ENCODE measurements around the gene GRAMD4.

DNA sequence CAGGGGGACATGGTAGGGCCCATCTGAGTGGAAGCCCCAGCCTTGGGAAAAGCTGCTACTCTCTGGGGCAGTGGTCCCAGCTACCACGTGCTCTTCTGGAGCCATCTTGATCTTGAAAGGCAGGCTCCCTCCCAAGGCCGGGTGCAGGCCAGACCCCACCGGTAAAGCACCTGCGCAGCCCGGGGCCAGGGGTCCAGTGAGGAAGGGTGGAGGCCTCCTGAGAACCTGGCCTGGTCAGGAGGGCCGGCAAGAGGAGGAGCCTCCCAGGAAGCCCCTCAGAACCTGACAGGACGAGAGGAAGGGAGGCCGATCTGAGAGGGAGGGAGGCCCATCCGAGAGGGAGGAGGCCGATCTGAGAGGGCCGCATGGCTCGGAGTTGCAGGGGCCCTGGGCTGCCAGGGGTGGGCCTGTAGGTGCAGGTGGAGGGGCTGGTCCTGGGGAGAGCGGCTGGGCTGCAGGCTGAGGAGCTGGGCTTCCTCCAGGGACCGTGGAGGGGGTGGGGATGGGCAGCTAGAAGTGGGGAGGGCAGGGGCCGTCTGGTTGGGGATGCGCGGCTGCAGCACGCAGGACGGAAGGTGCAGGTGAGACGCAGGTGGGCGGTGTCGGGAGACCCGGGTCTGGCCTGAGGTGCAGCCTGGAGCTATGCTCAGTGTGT, 529 bp downstream of the GRAMD4 start:
- TF ChIP-seq, protein P1, sequence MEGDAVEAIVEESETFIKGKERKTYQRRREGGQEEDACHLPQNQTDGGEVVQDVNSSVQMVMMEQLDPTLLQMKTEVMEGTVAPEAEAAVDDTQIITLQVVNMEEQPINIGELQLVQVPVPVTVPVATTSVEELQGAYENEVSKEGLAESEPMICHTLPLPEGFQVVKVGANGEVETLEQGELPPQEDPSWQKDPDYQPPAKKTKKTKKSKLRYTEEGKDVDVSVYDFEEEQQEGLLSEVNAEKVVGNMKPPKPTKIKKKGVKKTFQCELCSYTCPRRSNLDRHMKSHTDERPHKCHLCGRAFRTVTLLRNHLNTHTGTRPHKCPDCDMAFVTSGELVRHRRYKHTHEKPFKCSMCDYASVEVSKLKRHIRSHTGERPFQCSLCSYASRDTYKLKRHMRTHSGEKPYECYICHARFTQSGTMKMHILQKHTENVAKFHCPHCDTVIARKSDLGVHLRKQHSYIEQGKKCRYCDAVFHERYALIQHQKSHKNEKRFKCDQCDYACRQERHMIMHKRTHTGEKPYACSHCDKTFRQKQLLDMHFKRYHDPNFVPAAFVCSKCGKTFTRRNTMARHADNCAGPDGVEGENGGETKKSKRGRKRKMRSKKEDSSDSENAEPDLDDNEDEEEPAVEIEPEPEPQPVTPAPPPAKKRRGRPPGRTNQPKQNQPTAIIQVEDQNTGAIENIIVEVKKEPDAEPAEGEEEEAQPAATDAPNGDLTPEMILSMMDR (IDR thresholded peaks at IDR 0.05) = no peak
- TF ChIP-seq, protein P2, sequence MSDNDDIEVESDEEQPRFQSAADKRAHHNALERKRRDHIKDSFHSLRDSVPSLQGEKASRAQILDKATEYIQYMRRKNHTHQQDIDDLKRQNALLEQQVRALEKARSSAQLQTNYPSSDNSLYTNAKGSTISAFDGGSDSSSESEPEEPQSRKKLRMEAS (IDR thresholded peaks at IDR 0.05; ENCODE audit: low read depth) = no peak
- TF ChIP-seq POLR2AphosphoS5 (IDR thresholded peaks at IDR 0.05; ENCODE audit: low read depth, low read length) (no peak), EP300 (IDR thresholded peaks at IDR 0.05; ENCODE audit: borderline replicate concordance in 1 of 2, low read depth in 1 of 2, low read length in 1 of 2) (no peak), RAD21 (IDR thresholded peaks at IDR 0.05; ENCODE audit: low read length) (no peak), FOXM1 (IDR thresholded peaks at IDR 0.05; ENCODE audit: low read depth) (no peak), FOXJ3 (CRISPR knock-in tag; IDR thresholded peaks at IDR 0.05) (no peak), EZH2phosphoT487 (IDR thresholded peaks at IDR 0.05; ENCODE audit: borderline replicate concordance, low read depth) (no peak)
- TF ChIP-seq, protein P3, sequence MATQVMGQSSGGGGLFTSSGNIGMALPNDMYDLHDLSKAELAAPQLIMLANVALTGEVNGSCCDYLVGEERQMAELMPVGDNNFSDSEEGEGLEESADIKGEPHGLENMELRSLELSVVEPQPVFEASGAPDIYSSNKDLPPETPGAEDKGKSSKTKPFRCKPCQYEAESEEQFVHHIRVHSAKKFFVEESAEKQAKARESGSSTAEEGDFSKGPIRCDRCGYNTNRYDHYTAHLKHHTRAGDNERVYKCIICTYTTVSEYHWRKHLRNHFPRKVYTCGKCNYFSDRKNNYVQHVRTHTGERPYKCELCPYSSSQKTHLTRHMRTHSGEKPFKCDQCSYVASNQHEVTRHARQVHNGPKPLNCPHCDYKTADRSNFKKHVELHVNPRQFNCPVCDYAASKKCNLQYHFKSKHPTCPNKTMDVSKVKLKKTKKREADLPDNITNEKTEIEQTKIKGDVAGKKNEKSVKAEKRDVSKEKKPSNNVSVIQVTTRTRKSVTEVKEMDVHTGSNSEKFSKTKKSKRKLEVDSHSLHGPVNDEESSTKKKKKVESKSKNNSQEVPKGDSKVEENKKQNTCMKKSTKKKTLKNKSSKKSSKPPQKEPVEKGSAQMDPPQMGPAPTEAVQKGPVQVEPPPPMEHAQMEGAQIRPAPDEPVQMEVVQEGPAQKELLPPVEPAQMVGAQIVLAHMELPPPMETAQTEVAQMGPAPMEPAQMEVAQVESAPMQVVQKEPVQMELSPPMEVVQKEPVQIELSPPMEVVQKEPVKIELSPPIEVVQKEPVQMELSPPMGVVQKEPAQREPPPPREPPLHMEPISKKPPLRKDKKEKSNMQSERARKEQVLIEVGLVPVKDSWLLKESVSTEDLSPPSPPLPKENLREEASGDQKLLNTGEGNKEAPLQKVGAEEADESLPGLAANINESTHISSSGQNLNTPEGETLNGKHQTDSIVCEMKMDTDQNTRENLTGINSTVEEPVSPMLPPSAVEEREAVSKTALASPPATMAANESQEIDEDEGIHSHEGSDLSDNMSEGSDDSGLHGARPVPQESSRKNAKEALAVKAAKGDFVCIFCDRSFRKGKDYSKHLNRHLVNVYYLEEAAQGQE (IDR thresholded peaks at IDR 0.05; ENCODE audit: low read depth, low read length) = no peak

Measured in SK-N-SH (cell line).